Activated CD4-positive, alpha-beta T cell treated with anti-CD3 and anti-CD28 coated beads, Interleukin-2, amount 50 U/mL, for 16 hours (primary cell): ENCODE data around the gene CTNNBIP1.
"Not testable (repeated sequence)": the region's sequence is repeated elsewhere in the genome, so short reads cannot be mapped to it uniquely, and the experiment has no call there.

ENCODE experiments used
- DNase-seq: peaks from one replicate; pipeline ENCODE4 v3.0.0-alpha.2; 2020

Gene CTNNBIP1

GRCh38 chr1:9825093-9826074, 84.7 kb downstream of the CTNNBIP1 start:
- peak; percentile 34 for DNase-seq

- DNase-seq = no peak
These were observed 85.4 kb downstream of the CTNNBIP1 start for GRCh38 chr1:9824702-9825089.

- peak; percentile 93 for DNase-seq
These were observed 85.9 kb downstream of the CTNNBIP1 start, which contains the start of gene CLSTN1 for GRCh38 chr1:9823943-9824701. CLSTN1 (minus strand) TSS chr1:9823965; CDS start chr1:9823733, 232 bp downstream.

GRCh38 chr1:9823693-9823942, 86.5 kb downstream of the CTNNBIP1 start:
- DNase-seq = no peak

- DNase-seq = peak; percentile 30
These were observed 87.0 kb downstream of the CTNNBIP1 start for GRCh38 chr1:9822897-9823692.

- no peak for DNase-seq
These were observed 87.6 kb downstream of the CTNNBIP1 start for GRCh38 chr1:9822490-9822889.

- DNase-seq = no peak
These were observed 88.4 kb downstream of the CTNNBIP1 start for GRCh38 chr1:9821710-9822109.

- no peak for DNase-seq
These were observed 89.5 kb downstream of the CTNNBIP1 start for GRCh38 chr1:9820521-9820920.

GRCh38 chr1:9817734-9818133, 92.3 kb downstream of the CTNNBIP1 start:
- no peak for DNase-seq

GRCh38 chr1:9816199-9816598, 93.9 kb downstream of the CTNNBIP1 start:
- DNase-seq = no peak

- no peak for DNase-seq
These were observed 94.9 kb downstream of the CTNNBIP1 start for GRCh38 chr1:9815150-9815549.

GRCh38 chr1:9814619-9815018, 95.5 kb downstream of the CTNNBIP1 start:
- DNase-seq = no peak

GRCh38 chr1:9811239-9811966, 98.7 kb downstream of the CTNNBIP1 start:
- DNase-seq = no peak

GRCh38 chr1:9809100-9809510, 101.0 kb downstream of the CTNNBIP1 start:
- no peak for DNase-seq

- no peak for DNase-seq
These were observed 101.6 kb downstream of the CTNNBIP1 start for GRCh38 chr1:9808459-9808858.

- DNase-seq = no peak
These were observed 102.5 kb downstream of the CTNNBIP1 start for GRCh38 chr1:9807541-9807940.

- not testable (repeated sequence) for DNase-seq
These were observed 104.1 kb downstream of the CTNNBIP1 start for GRCh38 chr1:9805972-9806371.

- no peak for DNase-seq
These were observed 105.0 kb downstream of the CTNNBIP1 start for GRCh38 chr1:9805006-9805508.

- DNase-seq = not testable (repeated sequence)
These were observed 106.8 kb downstream of the CTNNBIP1 start for GRCh38 chr1:9803003-9803918.

- DNase-seq = no peak
These were observed 108.2 kb downstream of the CTNNBIP1 start for GRCh38 chr1:9801909-9802308.
